Measurements from ENCODE around the gene ARL8B.
"Not testable (repeated sequence)": the region's sequence is repeated elsewhere in the genome, so short reads cannot be mapped to it uniquely, and the experiment has no call there.

Gene ARL8B

GRCh38 chr3:5122030-5122740 lies at the start of gene ARL8B:
TSS of gene ARL8B (plus strand) at chr3:5122292. CDS start at chr3:5122466, 174 bp downstream.
- peak; percentile 95 for DNase-seq (ENCODE audit: low spot score)
- in situ Hi-C loops (cut with MboI; ENCODE audit: low pct_unique_long_range_greater_than_20kb, low sequenced_read_pairs, unreplicated experiment) = no loop called here
- TF ChIP-seq, protein P1, sequence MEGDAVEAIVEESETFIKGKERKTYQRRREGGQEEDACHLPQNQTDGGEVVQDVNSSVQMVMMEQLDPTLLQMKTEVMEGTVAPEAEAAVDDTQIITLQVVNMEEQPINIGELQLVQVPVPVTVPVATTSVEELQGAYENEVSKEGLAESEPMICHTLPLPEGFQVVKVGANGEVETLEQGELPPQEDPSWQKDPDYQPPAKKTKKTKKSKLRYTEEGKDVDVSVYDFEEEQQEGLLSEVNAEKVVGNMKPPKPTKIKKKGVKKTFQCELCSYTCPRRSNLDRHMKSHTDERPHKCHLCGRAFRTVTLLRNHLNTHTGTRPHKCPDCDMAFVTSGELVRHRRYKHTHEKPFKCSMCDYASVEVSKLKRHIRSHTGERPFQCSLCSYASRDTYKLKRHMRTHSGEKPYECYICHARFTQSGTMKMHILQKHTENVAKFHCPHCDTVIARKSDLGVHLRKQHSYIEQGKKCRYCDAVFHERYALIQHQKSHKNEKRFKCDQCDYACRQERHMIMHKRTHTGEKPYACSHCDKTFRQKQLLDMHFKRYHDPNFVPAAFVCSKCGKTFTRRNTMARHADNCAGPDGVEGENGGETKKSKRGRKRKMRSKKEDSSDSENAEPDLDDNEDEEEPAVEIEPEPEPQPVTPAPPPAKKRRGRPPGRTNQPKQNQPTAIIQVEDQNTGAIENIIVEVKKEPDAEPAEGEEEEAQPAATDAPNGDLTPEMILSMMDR (IDR thresholded peaks at IDR 0.05; ENCODE audit: extremely low read depth, insufficient read depth, missing control alignments) = peak; percentile 99

DNA sequence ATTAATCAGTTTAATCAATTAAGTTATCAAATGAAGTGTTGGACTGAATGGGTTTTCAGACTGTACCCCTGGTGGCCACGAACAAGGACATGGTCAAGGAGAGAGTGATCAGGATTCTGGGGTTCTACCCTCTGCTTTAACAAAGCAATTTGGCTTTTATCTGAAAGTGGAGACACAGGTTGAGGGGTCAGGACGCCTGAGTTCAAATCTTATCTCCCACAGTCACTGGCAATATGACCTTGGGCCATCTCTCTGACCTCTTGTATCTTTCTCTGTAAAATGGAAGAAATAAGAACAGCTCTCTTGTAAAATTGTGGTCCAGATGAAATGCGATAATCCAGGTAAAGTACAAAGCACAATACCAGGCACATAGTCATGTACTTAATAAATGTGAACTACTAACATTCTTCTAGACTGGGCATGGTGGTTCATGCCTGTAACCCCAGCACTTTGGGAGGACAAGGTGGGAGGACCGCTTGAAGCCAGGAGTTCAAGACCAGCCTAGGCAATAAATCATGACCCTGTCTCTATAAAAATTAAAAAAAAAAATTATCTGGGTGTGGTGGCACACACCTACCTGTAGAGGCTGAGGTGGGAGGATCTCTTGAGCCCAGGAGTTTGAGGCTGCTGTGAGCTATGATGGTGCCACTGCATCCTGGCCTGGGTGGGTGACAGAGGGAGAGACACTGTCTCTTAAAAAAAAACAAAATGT lies 48.6 kb upstream of the ARL8B start:
- in situ Hi-C loops (cut with MboI; ENCODE audit: low pct_unique_long_range_greater_than_20kb, low sequenced_read_pairs, unreplicated experiment) = loop anchor here (25.0 kb wide), 1 partner anchor 736 kb away; no protein-coding TSS in a partner anchor
- TF ChIP-seq, protein P1 (IDR thresholded peaks at IDR 0.05; ENCODE audit: extremely low read depth, insufficient read depth, missing control alignments) = no peak

DNA sequence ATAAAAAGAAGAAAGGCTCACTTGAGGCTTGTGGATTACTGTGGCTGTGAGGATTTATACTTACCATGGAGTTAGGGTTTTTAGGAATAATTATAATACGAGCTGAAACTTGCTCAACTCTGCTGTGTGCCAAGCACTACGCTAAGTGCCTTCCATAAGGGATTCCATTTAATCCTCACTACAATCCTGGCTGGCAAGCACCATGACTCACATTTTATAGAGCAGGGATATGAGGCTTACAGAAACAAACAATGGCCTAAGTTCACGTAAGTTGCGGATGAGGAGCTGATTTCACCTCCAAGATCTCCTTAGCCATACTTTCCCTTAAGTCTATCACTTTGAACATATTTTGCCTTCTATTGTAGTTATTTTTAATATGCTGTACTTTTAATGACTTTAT lies 43.9 kb upstream of the ARL8B start:
- no peak for DNase-seq (ENCODE audit: low spot score)
- in situ Hi-C loops (cut with MboI; ENCODE audit: low pct_unique_long_range_greater_than_20kb, low sequenced_read_pairs, unreplicated experiment) = no loop called here
- TF ChIP-seq, protein P1 (IDR thresholded peaks at IDR 0.05; ENCODE audit: extremely low read depth, insufficient read depth, missing control alignments) = no peak

More for the DNA sequence above, 48.6 kb upstream of the ARL8B start:
- DNase-seq (ENCODE audit: low spot score) = no peak

GRCh38 chr3:5079761-5080160 lies 42.3 kb upstream of the ARL8B start:
- in situ Hi-C loops (cut with MboI; ENCODE audit: low pct_unique_long_range_greater_than_20kb, low sequenced_read_pairs, unreplicated experiment) = no loop called here
- DNase-seq (ENCODE audit: low spot score) = no peak
- TF ChIP-seq, protein P1 (IDR thresholded peaks at IDR 0.05; ENCODE audit: extremely low read depth, insufficient read depth, missing control alignments) = no peak

- in situ Hi-C loops (cut with MboI; ENCODE audit: low pct_unique_long_range_greater_than_20kb, low sequenced_read_pairs, unreplicated experiment) = no loop called here
- TF ChIP-seq, protein P1 (IDR thresholded peaks at IDR 0.05; ENCODE audit: extremely low read depth, insufficient read depth, missing control alignments) = no peak
- DNase-seq (ENCODE audit: low spot score) = no peak
These were observed 41.1 kb upstream of the ARL8B start for GRCh38 chr3:5080779-5081550.

DNA sequence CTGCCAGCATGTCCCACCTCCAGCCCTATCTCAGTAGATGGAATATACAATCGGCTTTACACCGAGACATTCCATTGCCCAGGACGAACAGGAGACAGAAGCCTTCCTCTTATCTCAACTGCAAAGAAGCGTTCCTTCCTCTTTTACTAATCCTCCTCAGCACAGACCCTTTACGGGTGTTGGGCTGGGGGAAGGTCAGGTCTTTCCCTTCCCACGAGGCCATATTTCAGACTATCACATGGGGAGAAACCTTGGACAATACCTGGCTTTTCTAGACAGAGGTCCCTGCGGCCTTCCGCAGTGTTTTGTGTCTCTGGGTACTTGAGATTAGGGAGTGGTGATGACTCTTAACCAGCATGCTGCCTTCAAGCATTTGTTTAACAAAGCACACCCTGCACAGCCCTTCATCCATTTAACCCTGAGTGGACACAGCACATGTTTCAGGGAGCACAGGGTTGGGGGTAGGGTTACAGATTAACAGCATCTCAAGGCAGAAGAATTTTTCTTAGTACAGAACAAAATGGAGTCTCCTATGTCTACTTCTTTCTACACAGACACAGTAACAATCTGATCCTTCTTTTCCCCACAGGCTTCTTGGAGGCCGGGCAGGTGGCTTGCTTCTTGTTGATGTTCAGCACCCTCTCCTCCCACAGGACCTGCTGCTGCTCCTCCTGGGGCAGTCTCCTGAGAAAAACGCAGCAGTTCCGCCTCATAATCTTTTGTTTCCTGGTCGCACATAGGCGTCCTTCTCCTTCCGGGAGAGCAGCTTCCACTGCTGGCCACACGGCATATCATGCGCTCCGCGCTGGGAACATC lies 39.9 kb upstream of the ARL8B start:
- DNase-seq (ENCODE audit: low spot score); in situ Hi-C loops (cut with MboI; ENCODE audit: low pct_unique_long_range_greater_than_20kb, low sequenced_read_pairs, unreplicated experiment): not testable (repeated sequence)
